Measurements from ENCODE around the gene GASK1A.
"Not testable (repeated sequence)": the region's sequence is repeated elsewhere in the genome, so short reads cannot be mapped to it uniquely, and the experiment has no call there.

GASK1A gene

DNA sequence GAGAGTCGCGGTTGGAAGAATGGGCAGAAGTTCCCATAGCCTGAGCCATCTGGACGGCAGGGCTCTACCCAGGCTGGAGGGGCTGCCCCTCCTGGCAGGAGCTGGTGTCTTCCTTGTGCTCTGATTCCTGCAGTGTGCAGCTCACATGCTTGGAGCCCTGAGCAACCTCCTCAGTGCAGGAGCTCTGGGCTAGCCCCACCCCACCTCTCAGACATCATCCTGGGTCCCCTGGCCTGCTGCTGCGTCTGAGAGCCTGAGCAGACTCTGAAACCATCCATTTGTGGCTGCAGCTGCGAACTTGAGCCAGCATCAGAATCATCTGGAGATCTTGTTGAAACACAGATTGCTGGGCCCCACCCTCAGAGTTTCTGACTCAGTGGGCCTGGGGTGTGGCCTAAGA lies 84.0 kb downstream of the GASK1A start:
- no peak for DNase-seq (ENCODE audit: low spot score)

DNA sequence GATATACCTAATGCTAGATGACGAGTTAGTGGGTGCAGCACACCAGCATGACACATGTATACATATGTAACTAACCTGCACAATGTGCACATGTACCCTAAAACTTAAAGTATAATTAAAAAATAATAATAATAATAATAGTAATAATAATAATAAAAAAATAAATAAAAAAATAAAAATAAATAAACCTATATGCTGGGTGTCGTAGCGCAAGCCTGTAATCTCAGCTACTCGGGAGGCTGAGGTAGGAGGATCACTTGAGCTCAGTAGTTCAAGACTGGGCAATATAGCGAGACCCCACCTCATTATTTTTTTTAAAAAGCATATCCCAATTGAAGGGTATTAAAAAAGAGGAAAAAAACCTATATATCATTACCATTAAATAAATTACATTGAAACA lies 91.6 kb downstream of the GASK1A start:
- DNase-seq (ENCODE audit: low spot score) = not testable (repeated sequence)

GRCh38 chr3:43071313-43071893 lies 92.3 kb downstream of the GASK1A start:
- peak; percentile 46 for DNase-seq (ENCODE audit: low spot score)

DNA sequence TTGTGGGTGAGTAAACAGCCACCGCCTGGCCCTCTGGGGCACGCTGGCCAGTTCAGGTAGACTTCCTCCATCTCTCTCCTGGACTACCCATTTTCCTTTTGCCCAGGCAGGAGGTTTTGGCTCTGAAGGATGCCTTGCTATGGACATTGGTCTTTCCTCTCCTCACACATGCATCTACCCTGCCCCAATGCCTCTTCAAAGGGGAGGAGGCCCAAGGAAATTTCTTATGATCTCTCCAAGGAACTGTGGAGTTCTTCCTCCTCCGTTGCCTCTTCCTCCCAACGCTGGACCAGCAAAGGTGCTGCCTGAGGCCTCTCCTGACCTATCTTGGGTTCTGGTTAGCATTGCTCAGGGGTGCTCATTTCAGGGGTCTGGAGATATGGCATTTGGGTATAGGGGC lies 93.2 kb downstream of the GASK1A start:
- no peak for DNase-seq (ENCODE audit: low spot score)

- DNase-seq (ENCODE audit: low spot score) = no peak
These were observed 94.2 kb downstream of the GASK1A start for GRCh38 chr3:43073116-43073835.

DNA sequence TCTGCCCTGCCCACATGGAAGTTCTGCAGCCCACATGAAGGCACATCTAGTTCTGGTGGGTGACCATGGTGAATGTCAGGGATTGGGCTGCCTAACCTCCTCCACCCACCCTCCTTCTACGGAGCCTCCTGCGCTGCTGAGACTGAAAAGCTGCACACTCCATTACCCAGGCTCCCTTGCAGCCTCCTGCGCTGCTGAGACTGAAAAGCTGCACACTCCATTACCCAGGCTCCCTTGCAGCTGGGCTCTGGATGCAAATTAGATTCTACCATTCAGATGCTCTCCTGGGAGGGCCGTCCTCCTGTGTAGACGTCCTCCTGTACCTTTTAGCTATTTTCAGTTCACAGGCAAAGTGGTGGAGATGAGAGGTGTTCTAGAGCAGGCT lies 94.7 kb downstream of the GASK1A start:
- DNase-seq (ENCODE audit: low spot score) = no peak

GRCh38 chr3:43074482-43074881 lies 95.4 kb downstream of the GASK1A start:
- DNase-seq (ENCODE audit: low spot score) = no peak

DNA sequence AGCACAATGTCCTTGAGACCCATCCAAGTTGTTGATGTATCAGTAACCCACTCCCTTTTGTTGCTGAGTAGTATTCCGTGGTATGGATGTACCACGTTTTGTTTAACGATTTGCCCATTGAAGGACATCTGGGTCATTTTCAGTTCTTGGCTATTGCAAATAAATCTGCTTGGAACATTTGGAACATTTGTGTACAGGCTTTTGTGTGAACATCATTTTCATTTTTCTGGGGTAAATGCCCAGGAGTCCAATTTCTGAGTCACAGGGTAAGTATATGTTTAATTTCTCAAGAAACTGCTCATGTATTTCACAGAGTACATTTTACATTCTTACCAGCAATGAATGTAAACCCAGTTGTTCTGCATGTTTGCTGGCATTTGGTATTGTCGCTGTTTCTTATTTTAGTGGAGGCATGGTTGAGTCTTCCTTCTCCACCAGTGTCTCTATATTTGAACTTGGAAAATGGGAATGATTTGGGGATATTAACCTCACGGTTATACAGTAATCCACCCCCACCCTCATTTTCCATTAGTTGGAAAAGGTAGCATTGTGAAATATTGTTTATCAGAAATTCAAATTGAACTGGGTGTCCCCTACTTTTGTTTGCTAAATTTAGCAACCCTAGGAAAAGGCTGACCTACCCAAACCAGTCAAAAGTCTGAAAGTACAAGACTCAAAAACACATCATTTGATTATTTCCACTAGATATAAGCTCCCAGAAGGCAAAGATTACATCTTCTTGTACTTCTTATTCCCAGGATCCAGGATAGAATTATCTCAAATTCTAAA lies 96.0 kb downstream of the GASK1A start:
- no peak for DNase-seq (ENCODE audit: low spot score)

GRCh38 chr3:43075904-43076661 lies 97.0 kb downstream of the GASK1A start:
- no peak for DNase-seq (ENCODE audit: low spot score)

DNA sequence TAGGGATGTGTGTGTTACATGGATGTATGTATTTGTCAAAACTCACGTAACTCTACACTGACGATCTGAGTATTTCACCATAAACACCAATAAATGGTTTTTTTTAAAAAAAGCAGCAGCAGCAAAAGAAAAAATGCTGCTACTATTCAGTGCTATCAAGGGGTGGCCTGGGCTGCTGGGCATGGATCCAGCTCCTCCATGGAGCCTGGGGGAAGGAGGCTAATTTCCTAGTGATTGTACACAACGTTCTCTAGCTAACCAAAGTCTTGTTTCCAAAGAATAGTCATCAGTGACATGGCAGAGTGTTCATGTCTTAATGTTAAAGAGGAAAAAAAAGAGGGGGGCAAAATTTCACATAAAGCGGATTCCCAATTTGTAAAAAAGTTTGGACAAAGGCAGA lies 97.7 kb downstream of the GASK1A start:
- no peak for DNase-seq (ENCODE audit: low spot score)

DNA sequence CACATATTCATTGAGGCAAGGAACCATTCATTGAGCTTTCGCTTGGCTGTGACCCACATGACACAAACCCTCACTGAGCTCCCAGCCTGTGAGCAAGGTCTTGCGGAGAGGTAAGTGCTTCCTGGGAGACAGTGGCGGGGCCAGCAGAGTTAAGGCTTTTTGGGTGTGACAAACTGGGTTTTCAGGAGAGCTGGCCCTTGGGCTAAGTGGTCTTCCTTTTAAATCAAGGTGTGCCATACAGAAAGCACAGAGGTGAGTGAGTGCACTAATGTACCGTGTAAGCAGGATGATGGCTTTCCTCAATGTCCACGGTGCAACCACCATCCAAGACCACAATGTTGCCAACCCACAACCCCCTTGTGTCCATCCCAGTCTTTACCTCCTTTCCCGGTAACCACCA lies 98.2 kb downstream of the GASK1A start:
- no peak for DNase-seq (ENCODE audit: low spot score)

GRCh38 chr3:43077707-43078106 lies 98.6 kb downstream of the GASK1A start:
- no peak for DNase-seq (ENCODE audit: low spot score)

DNA sequence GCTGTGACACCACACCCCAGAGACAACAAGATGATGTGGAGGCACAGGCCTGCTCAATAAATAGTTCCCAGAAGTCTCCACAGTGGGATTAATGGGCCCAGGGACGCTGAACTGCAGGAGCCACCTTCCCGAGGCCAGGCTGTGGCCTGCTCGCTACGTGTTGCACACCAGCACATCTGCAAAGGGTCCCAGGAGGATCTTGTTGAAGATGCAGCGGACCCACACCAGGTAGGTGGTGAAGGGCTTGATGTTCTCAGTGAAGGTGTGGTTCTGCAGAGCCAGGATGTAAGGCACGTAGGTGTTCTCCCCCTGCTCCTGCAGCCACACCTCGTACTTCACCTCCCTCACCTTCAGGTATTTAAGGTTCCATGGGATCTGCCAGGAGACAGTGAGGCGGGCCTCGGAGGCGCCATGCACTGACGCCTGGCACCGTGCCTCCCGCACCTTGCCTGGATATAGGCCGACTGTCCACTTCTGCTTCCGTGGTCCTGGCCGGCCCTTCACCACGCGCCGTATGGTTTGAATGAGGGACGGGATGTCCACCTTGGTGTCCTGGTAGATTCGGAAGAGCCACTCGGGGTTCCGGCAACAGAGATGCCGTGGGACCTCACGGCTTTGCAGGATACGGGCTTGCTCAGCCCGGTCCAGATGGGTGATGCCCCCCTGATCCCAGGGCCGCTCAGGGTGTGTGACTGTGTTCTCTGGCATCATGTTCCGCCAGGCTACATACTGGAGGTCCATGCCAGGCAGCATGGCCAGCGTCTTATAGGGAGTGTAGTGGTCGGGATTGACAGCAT lies 100.6 kb downstream of the GASK1A start:
- no peak for DNase-seq (ENCODE audit: low spot score)

DNA sequence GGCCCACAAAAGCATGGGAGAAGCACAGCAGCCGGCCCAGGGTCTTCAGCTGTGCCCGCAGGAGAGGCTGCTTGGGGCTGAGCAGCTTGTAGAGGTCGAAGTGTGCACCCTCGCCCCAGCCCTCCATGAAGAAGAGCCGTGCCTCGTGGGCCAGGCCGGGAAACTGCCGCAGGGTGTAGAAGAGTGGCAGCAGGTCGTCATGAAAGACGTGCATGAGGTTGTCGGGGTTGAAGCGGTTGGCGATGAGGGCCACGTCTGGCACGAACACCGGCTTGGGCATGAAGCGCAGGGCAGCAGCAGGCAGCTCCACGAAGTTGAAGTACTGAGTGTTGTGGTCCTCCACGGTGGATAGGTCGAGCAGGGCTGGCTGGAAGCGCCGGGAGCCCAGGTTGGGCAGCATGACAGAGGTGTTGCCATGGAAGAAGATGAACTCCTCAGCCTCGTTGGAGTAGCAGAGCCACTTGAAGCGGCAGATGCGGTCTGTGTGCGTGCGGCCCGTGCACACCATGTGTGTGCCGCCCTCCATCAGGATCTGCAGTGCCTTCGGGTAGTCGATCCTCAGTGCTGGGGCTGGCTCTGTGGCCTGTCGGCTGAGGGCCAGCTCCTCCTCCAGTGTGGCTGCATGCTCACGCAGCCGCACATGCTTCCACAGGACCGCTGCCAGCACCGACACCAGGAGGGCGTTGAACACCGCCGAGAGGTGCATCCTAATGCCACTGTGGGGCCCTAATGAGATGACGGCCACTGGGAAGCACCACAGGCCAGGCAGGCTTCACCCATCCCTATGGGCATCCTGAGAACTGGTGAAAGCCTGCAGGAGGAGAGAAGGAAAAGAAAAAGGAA lies 101.8 kb downstream of the GASK1A start:
- no peak for DNase-seq (ENCODE audit: low spot score)

- no peak for DNase-seq (ENCODE audit: low spot score)
These were observed 102.7 kb downstream of the GASK1A start for GRCh38 chr3:43081796-43082195.

GRCh38 chr3:43082457-43082856 lies 103.3 kb downstream of the GASK1A start:
- no peak for DNase-seq (ENCODE audit: low spot score)

DNA sequence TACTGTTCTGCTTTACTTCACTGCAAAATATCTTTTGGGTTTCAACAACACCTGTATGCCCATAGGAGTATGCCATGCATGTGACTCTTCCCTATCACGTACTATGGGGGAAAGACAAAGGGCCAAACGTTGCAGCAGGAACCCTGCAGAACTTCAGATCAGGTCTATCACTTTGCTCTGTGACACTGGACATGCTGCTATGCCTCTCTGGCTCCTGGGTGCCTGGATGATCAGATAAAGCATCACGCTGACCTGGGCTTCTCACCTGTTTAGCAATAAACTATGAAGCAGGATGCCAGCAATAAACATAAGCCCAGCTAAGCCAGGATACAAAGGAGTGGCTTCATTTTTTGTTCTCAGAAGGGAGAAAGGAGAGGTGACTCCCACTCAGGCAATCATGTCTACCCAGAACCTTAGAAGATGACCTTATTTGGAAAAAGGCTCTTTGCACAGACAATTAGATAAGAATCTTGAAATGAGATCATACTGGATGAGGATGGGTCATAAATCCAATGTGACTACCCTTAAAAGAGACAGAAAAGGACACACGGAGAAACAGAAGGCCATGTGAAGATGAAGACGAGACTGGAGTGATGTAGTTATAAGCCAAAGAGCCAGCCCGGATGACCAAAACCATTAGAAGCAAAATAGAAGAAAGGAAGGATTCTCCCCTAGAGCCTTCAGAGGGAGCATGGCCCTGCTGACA lies 107.5 kb downstream of the GASK1A start:
- no peak for DNase-seq (ENCODE audit: low spot score)

- DNase-seq (ENCODE audit: low spot score) = no peak
These were observed 108.2 kb downstream of the GASK1A start for GRCh38 chr3:43087249-43087776.

DNA sequence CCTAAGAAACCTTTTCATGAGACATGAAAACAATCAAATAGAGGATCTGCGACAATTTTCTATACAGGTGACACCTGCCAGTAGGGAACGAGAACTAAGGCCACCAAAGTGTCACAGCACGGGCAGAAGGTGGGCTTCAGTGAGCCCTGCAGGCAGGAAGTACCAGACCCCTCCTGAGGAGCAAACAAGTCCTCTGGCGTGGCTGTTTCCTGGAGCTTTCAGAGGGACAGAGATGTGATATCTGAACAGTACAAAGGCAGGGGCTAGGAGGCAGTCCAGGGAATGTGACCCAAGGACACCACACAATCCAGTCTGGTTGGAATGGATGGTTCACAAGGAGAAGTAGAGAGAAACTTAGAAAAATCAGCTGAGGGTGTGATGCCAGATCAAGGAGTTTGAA lies 110.0 kb downstream of the GASK1A start:
- DNase-seq (ENCODE audit: low spot score) = no peak

DNA sequence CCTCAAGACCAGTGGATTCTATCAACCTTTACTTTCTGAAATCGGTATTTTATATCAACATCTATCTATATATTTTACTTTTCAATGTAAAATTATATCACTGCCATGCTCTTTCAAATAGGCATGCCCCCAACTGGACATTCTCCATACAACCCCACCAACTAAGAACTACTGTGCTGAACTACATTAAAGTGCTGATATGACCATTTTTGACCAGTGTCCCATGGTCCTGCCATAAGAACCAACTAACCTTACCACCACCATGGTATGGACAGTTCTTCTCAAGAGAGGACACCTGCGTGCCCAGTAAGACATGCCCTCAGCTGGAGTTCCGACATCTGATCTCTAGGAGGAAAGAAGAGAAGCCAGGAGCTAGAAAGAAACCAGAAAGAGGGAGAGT lies 111.1 kb downstream of the GASK1A start:
- DNase-seq (ENCODE audit: low spot score) = no peak
